H9 (cell line): ENCODE data around the gene MED15. TPM values are rescaled to one million over a fixed set of nuclear protein-coding genes. Genes with fewer than 3 reads are reported as not detected.

Experiments
- DNase-seq: peaks from one replicate; pipeline ENCODE4 v3.0.0-alpha.2; 2017
- H2AFZ ChIP-seq: one replicate; pipeline ENCODE4 v1.6.1; 2013; ENCODE audit warnings: mild to moderate bottlenecking, low read length, control low read depth, moderate library complexity
- H2AK5ac ChIP-seq: 2 replicates; pipeline ENCODE4 v1.6.1; 2013; ENCODE audit warnings: low read length, control low read depth, mixed read lengths; ENCODE audit not compliant: insufficient read length
- H2BK120ac ChIP-seq: one replicate; pipeline ENCODE4 v1.6.1; 2013; ENCODE audit warnings: low read depth, mild to moderate bottlenecking, low read length, control low read depth, inconsistent platforms; ENCODE audit not compliant: poor library complexity, severe bottlenecking
- H2BK12ac ChIP-seq: 2 replicates; pipeline ENCODE4 v1.6.1; 2013; ENCODE audit warnings: low read length, control low read depth, mixed read lengths, low read depth; ENCODE audit not compliant: insufficient read length
- H2BK15ac ChIP-seq: 2 replicates; pipeline ENCODE4 v1.6.1; 2013; ENCODE audit warnings: low read depth, low read length, control low read depth
- H2BK20ac ChIP-seq: one replicate; pipeline ENCODE4 v1.6.1; 2013; ENCODE audit warnings: low read depth, mild to moderate bottlenecking, low read length, control low read depth, inconsistent platforms; ENCODE audit not compliant: poor library complexity, severe bottlenecking
- H2BK5ac ChIP-seq: 2 replicates; pipeline ENCODE4 v1.6.1; 2013; ENCODE audit warnings: low read length, control low read depth, mixed read lengths; ENCODE audit not compliant: insufficient read length
- H3K14ac ChIP-seq: 2 replicates; pipeline ENCODE4 v1.6.1; 2013; ENCODE audit warnings: low read length, control low read depth; ENCODE audit not compliant: insufficient read depth
- H3K18ac ChIP-seq: 2 replicates; pipeline ENCODE4 v1.6.1; 2013; ENCODE audit warnings: low read depth, mild to moderate bottlenecking, mixed read lengths, low read length, control low read depth; ENCODE audit not compliant: insufficient read length
- H3K23ac ChIP-seq: 2 replicates; pipeline ENCODE4 v1.6.1; 2013; ENCODE audit warnings: low read length, control low read depth, mixed read lengths, low read depth; ENCODE audit not compliant: insufficient read length
- H3K23me2 ChIP-seq: 2 replicates; pipeline ENCODE4 v1.6.1; 2013; ENCODE audit warnings: low read depth, mild to moderate bottlenecking, mixed read lengths, low read length, control low read depth; ENCODE audit not compliant: insufficient read length, poor library complexity, severe bottlenecking
- H3K27ac ChIP-seq: 2 replicates; pipeline ENCODE4 v1.5.1; 2013; ENCODE audit warnings: low read length, control low read depth, mixed read lengths, low read depth; ENCODE audit not compliant: insufficient read length
- H3K27me3 ChIP-seq: 2 replicates; pipeline ENCODE4 v1.6.1; 2013; ENCODE audit warnings: low read length, control low read depth, inconsistent platforms; ENCODE audit not compliant: insufficient read depth
- H3K4ac ChIP-seq: 2 replicates; pipeline ENCODE4 v1.6.1; 2013; ENCODE audit warnings: low read depth, mild to moderate bottlenecking, control low read depth, inconsistent platforms, low read length, moderate library complexity
- H3K4me1 ChIP-seq: 2 replicates; pipeline ENCODE4 v1.6.1; 2013; ENCODE audit warnings: low read length, control low read depth, inconsistent platforms; ENCODE audit not compliant: insufficient read depth
- H3K4me2 ChIP-seq: 2 replicates; pipeline ENCODE4 v1.6.1; 2013; ENCODE audit warnings: low read length, control low read depth, mixed read lengths; ENCODE audit not compliant: insufficient read length, insufficient read depth
- H3K56ac ChIP-seq: 2 replicates; pipeline ENCODE4 v1.6.1; 2013; ENCODE audit warnings: low read depth, mild to moderate bottlenecking, mixed read lengths, low read length, control low read depth; ENCODE audit not compliant: insufficient read length
- H3K79me1 ChIP-seq: 2 replicates; pipeline ENCODE4 v1.6.1; 2013; ENCODE audit warnings: low read depth, mild to moderate bottlenecking, moderate library complexity, low read length, control low read depth, inconsistent platforms; ENCODE audit not compliant: insufficient read depth, poor library complexity, severe bottlenecking
- H3K79me2 ChIP-seq: 2 replicates; pipeline ENCODE4 v1.6.1; 2013; ENCODE audit warnings: low read length, control low read depth, inconsistent platforms; ENCODE audit not compliant: insufficient read depth
- H3K9ac ChIP-seq: 2 replicates; pipeline ENCODE4 v1.6.1; 2013; ENCODE audit warnings: low read length, control low read depth, mixed read lengths; ENCODE audit not compliant: insufficient read length; ENCODE audit errors: extremely low read depth
- H3K9me3 ChIP-seq: one replicate; pipeline ENCODE4 v1.6.1; 2013; ENCODE audit warnings: low read depth, low read length, inconsistent platforms; ENCODE audit not compliant: control insufficient read depth
- H3T11ph ChIP-seq: one replicate; pipeline ENCODE4 v1.6.1; 2013; ENCODE audit warnings: mild to moderate bottlenecking, low read length, control low read depth, inconsistent platforms
- H4K20me1 ChIP-seq: one replicate; pipeline ENCODE4 v1.6.1; 2013; ENCODE audit not compliant: control insufficient read depth, insufficient read length, insufficient read depth
- H4K5ac ChIP-seq: 2 replicates; pipeline ENCODE4 v1.6.1; 2013; ENCODE audit warnings: low read depth, mild to moderate bottlenecking, mixed read lengths, low read length, control low read depth; ENCODE audit not compliant: insufficient read length
- H4K8ac ChIP-seq: replicated peaks from 2 replicates; pipeline ENCODE4 v1.6.1; 2013; ENCODE audit warnings: low read length, control low read depth, mixed read lengths, low read depth; ENCODE audit not compliant: insufficient read length
- H4K91ac ChIP-seq: 2 replicates; pipeline ENCODE4 v1.6.1; 2013; ENCODE audit warnings: low read depth, mild to moderate bottlenecking, moderate library complexity, mixed read lengths, low read length, control low read depth; ENCODE audit not compliant: insufficient read length
- H3K27ac Mint-ChIP-seq, 3 experiments: 2 replicates in 2 of 3; 3 replicates in 1 of 3; pipeline ENCODE4 v1.8.0; 2020 to 2021; ENCODE audit warnings: mixed read lengths in 3 of 3, mild to moderate bottlenecking in 1 of 3, moderate library complexity in 1 of 3
- H3K27me3 Mint-ChIP-seq: 2 replicates; pipeline ENCODE4 v1.8.0; 2021; ENCODE audit warnings: low read depth, mild to moderate bottlenecking, moderate library complexity, mixed read lengths
- H3K36me3 Mint-ChIP-seq, 3 experiments: 2 replicates in 2 of 3; 3 replicates in 1 of 3; pipeline ENCODE4 v1.8.0; 2020 to 2021; ENCODE audit warnings: low read depth in 3 of 3, mixed read lengths in 3 of 3; ENCODE audit not compliant: insufficient read depth in 1 of 3
- H3K4me1 Mint-ChIP-seq, 2 experiments: 2 replicates each; pipeline ENCODE4 v1.8.0; 2020; ENCODE audit warnings: mixed read lengths in 2 of 2
- H3K4me3 Mint-ChIP-seq, 2 experiments: 2 replicates in 1 of 2; 3 replicates in 1 of 2; pipeline ENCODE4 v1.8.0; 2020 to 2021; ENCODE audit warnings: mild to moderate bottlenecking in 2 of 2, mixed read lengths in 2 of 2, moderate library complexity in 1 of 2
- H3K9me3 Mint-ChIP-seq, 2 experiments: 2 replicates in 1 of 2; 3 replicates in 1 of 2; pipeline ENCODE4 v1.8.0; 2020; ENCODE audit warnings: mild to moderate bottlenecking in 2 of 2, mixed read lengths in 2 of 2, moderate library complexity in 1 of 2
- CTCF ChIP-seq: fragments of 200-600 bp; sonication (generic); conservative IDR thresholded peaks from 3 replicates; pipeline ENCODE4 v1.8.0; 2021; ENCODE audit warnings: antibody characterized with exemption, mild to moderate bottlenecking
- WGBS: extraction: QIAGEN DNeasy Blood & Tissue Kit; methylation state at CpG from one replicate; pipeline ENCODE4 v1.1.7; 2013; ENCODE audit warnings: missing lambda C conversion rate, low lambda C conversion rate, mixed read lengths; ENCODE audit not compliant: insufficient read length; ENCODE audit errors: extremely low coverage; 5-methylcytosine and 5-hydroxymethylcytosine counted together
- total RNA-seq: library from RNA; stranded (reverse); gene quantifications from 2 replicates; pipeline ENCODE4 v1.2.1, GENCODE V29; 2021

Gene MED15
- total RNA-seq, 1 experiment from 2014 or later: 47.4 TPM

DNA sequence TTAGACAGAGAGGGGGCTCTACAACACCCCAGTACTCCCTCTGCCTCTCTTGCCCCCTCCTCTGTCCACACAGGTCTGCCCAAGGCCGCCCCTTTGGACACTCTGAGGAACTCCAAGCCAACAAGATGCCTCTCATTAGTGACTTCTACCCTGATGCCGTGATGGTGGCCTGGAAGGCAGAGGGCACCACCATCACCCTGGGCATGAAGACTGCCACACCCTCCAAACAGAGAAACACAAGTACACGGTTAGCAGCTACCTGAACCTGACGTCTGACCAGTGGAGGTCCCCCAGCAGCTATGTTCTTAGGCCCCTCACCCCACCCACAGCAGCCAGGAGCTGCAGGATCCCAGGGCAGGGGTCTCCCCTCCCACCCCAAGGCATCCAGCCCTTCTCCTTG, 125.1 kb downstream of the MED15 start:
- no peak overlapping the region for H2BK20ac ChIP-seq
- no peak overlapping the region for H3K9ac ChIP-seq
- H3K4ac ChIP-seq: no peak overlapping the region
- H3K9me3 Mint-ChIP-seq: no peaks in the 10 kb centered on the region
- H3K27me3 Mint-ChIP-seq: peaks cover 6% of the 10 kb centered on the region
- H2AFZ ChIP-seq: no peak overlapping the region
- H4K20me1 ChIP-seq: no peaks in the 10 kb centered on the region
- H3K18ac ChIP-seq: no peak overlapping the region
- H2BK12ac ChIP-seq: no peak overlapping the region
- no peak overlapping the region for H3K56ac ChIP-seq
- H3K27ac Mint-ChIP-seq: no peak overlapping the region
- H3K9me3 ChIP-seq: no peaks in the 10 kb centered on the region
- no peak for DNase-seq
- H3T11ph ChIP-seq: no peak overlapping the region
- no peak overlapping the region for H3K4me2 ChIP-seq
- H4K8ac ChIP-seq: no peak overlapping the region
- no peak overlapping the region for H4K91ac ChIP-seq
- no peak overlapping the region for H2AK5ac ChIP-seq
- peaks cover 5 to 9% of the 10 kb centered on the region in 2 experiments; a peak in 3 of 4 replicates for H3K4me1 Mint-ChIP-seq
- H3K14ac ChIP-seq: no peak overlapping the region
- H3K79me2 ChIP-seq: no peaks in the 10 kb centered on the region
- H3K23me2 ChIP-seq: no peaks in the 10 kb centered on the region
- no peak overlapping the region for H3K27ac ChIP-seq
- no peak overlapping the region for H2BK15ac ChIP-seq
- H3K79me1 ChIP-seq: no peaks in the 10 kb centered on the region
- H3K23ac ChIP-seq: no peak overlapping the region
- H2BK120ac ChIP-seq: no peak overlapping the region
- H3K4me3 Mint-ChIP-seq: no peak overlapping the region
- no CpG with 5 or more reads among the region's 4 CpGs for WGBS
- H3K36me3 Mint-ChIP-seq: no peaks in the 10 kb centered on the region
- no peaks in the 10 kb centered on the region for H3K4me1 ChIP-seq
- no peak overlapping the region for H4K5ac ChIP-seq
- no peak for TF ChIP-seq CTCF
- no peak overlapping the region for H2BK5ac ChIP-seq
- H3K27me3 ChIP-seq: no peaks in the 10 kb centered on the region
